ENCODE data around the gene P2RY12.

P2RY12 gene

GRCh38 chr3:151345859-151346258 is 38.7 kb downstream of the P2RY12 start:
- peak; percentile 38 for DNase-seq (ENCODE audit: low read depth)

- no peak for DNase-seq (ENCODE audit: low read depth)
Observed at GRCh38 chr3:151331696-151332095, 52.9 kb downstream of the P2RY12 start.

GRCh38 chr3:151330899-151331298 is 53.7 kb downstream of the P2RY12 start:
- no peak for DNase-seq (ENCODE audit: low read depth)

GRCh38 chr3:151330379-151330778 is 54.2 kb downstream of the P2RY12 start:
- no peak for DNase-seq (ENCODE audit: low read depth)

- no peak for DNase-seq (ENCODE audit: low read depth)
Observed at GRCh38 chr3:151329363-151329762, 55.2 kb downstream of the P2RY12 start, which contains the start of gene P2RY13. P2RY13 (minus strand) TSS chr3:151329549; CDS start chr3:151329528, 21 bp downstream.

GRCh38 chr3:151328298-151328995 is 56.1 kb downstream of the P2RY12 start:
- no peak for DNase-seq (ENCODE audit: low read depth)

- no peak for DNase-seq (ENCODE audit: low read depth)
Observed at GRCh38 chr3:151327571-151328198, 56.9 kb downstream of the P2RY12 start.

GRCh38 chr3:151322511-151322910 is 62.0 kb downstream of the P2RY12 start:
- DNase-seq (ENCODE audit: low read depth): no peak

- no peak for DNase-seq (ENCODE audit: low read depth)
Observed at GRCh38 chr3:151321526-151321925, 63.0 kb downstream of the P2RY12 start.

- no peak for DNase-seq (ENCODE audit: low read depth)
Observed at GRCh38 chr3:151320131-151320530, 64.4 kb downstream of the P2RY12 start.

- DNase-seq (ENCODE audit: low read depth): no peak
Observed at GRCh38 chr3:151319628-151320027, 64.9 kb downstream of the P2RY12 start.

- no peak for DNase-seq (ENCODE audit: low read depth)
Observed at GRCh38 chr3:151318991-151319390, 65.6 kb downstream of the P2RY12 start.

- no peak for DNase-seq (ENCODE audit: low read depth)
Observed at GRCh38 chr3:151318313-151318712, 66.2 kb downstream of the P2RY12 start.

GRCh38 chr3:151316267-151316991 is 68.1 kb downstream of the P2RY12 start, which contains the start of gene GPR87:
GPR87 (minus strand) TSS chr3:151316820; CDS start chr3:151300100, 16,720 bp downstream.
- DNase-seq (ENCODE audit: low read depth): no peak

GRCh38 chr3:151315846-151316245 is 68.7 kb downstream of the P2RY12 start:
- DNase-seq (ENCODE audit: low read depth): no peak

- no peak for DNase-seq (ENCODE audit: low read depth)
Observed at GRCh38 chr3:151315136-151315535, 69.4 kb downstream of the P2RY12 start.

- DNase-seq (ENCODE audit: low read depth): no peak
Observed at GRCh38 chr3:151314593-151314992, 70.0 kb downstream of the P2RY12 start.

GRCh38 chr3:151314137-151314536 is 70.4 kb downstream of the P2RY12 start:
- DNase-seq (ENCODE audit: low read depth): no peak

- no peak for DNase-seq (ENCODE audit: low read depth)
Observed at GRCh38 chr3:151312972-151313371, 71.6 kb downstream of the P2RY12 start.

- DNase-seq (ENCODE audit: low read depth): no peak
Observed at GRCh38 chr3:151309566-151309965, 75.0 kb downstream of the P2RY12 start.

GRCh38 chr3:151307583-151308488 is 76.7 kb downstream of the P2RY12 start:
- DNase-seq (ENCODE audit: low read depth): no peak

- no peak for DNase-seq (ENCODE audit: low read depth)
Observed at GRCh38 chr3:151307131-151307530, 77.4 kb downstream of the P2RY12 start.

Data from HS-5 (cell line).